ENCODE data around the gene BIRC6.

Gene BIRC6

GRCh38 chr2:32516567-32516966 is 159.7 kb downstream of the BIRC6 start:
- Histone ChIP-seq H3K4me1 (ENCODE audit: control extremely low read depth in 1 of 4, control insufficient read depth in 4 of 4, insufficient read depth in 4 of 4, low read length in 3 of 4) (no peaks in the 10 kb centered on the region), H3K9me3 (ENCODE audit: control extremely low read depth in 1 of 5, control insufficient read depth in 4 of 5, insufficient read depth in 2 of 5, low read depth in 1 of 5, low read length in 4 of 5) (no peaks in the 10 kb centered on the region), H3K4me3 (ENCODE audit: control insufficient read depth in 1 of 7, extremely low read depth in 1 of 7, insufficient read depth in 4 of 7, low read depth in 2 of 7, low read length in 6 of 7) (no peak overlapping the region), H3K27me3 (replicated peaks in 2 of 5; ENCODE audit: control insufficient read depth in 4 of 5, insufficient read depth in 5 of 5, low read length in 4 of 5) (no peaks in the 10 kb centered on the region), H3K36me3 (ENCODE audit: control insufficient read depth in 4 of 4, insufficient read depth in 4 of 4, low read length in 3 of 4) (peaks cover 14 to 63% (median 41%) of the 10 kb centered on the region in 4 experiments), H3K27ac (ENCODE audit: insufficient read depth in 1 of 2, low read depth in 1 of 2, low read length in 2 of 2, poor library complexity in 1 of 2, severe bottlenecking in 2 of 2) (no peak overlapping the region)
- DNase-seq = peak in 1 of 3 donors; percentile 4
- ChIA-PET CTCF (no interaction called here), POLR2A (no interaction called here)
- 83% methylated on average over 1 of the region's 1 CpG for WGBS (ENCODE audit: insufficient coverage)

- no peaks in the 10 kb centered on the region for H3K4me1 ChIP-seq (ENCODE audit: control extremely low read depth in 1 of 4, control insufficient read depth in 4 of 4, insufficient read depth in 4 of 4, low read length in 3 of 4)
- H3K36me3 ChIP-seq (ENCODE audit: control insufficient read depth in 4 of 4, insufficient read depth in 4 of 4, low read length in 3 of 4) = peaks cover 19 to 55% (median 41%) of the 10 kb centered on the region in 4 experiments
- CTCF ChIA-PET = no interaction called here
- no peak for DNase-seq
- POLR2A ChIA-PET = no interaction called here
- 100% methylated on average over 2 of the region's 3 CpGs for WGBS (ENCODE audit: insufficient coverage)
- no peaks in the 10 kb centered on the region for H3K9me3 ChIP-seq (ENCODE audit: control extremely low read depth in 1 of 5, control insufficient read depth in 4 of 5, insufficient read depth in 2 of 5, low read depth in 1 of 5, low read length in 4 of 5)
- H3K4me3 ChIP-seq (ENCODE audit: control insufficient read depth in 1 of 7, extremely low read depth in 1 of 7, insufficient read depth in 4 of 7, low read depth in 2 of 7, low read length in 6 of 7) = no peak overlapping the region
- H3K27me3 ChIP-seq (replicated peaks in 2 of 5; ENCODE audit: control insufficient read depth in 4 of 5, insufficient read depth in 5 of 5, low read length in 4 of 5) = no peaks in the 10 kb centered on the region
- no peak overlapping the region for H3K27ac ChIP-seq (ENCODE audit: insufficient read depth in 1 of 2, low read depth in 1 of 2, low read length in 2 of 2, poor library complexity in 1 of 2, severe bottlenecking in 2 of 2)
These were observed 165.9 kb downstream of the BIRC6 start for GRCh38 chr2:32522770-32523169.

- CTCF ChIA-PET = no interaction called here
- H3K36me3 ChIP-seq (ENCODE audit: control insufficient read depth in 4 of 4, insufficient read depth in 4 of 4, low read length in 3 of 4) = peaks cover 17 to 56% (median 43%) of the 10 kb centered on the region in 4 experiments
- POLR2A ChIA-PET = no interaction called here
- no peak overlapping the region for H3K4me3 ChIP-seq (ENCODE audit: control insufficient read depth in 1 of 7, extremely low read depth in 1 of 7, insufficient read depth in 4 of 7, low read depth in 2 of 7, low read length in 6 of 7)
- no peak overlapping the region for H3K27ac ChIP-seq (ENCODE audit: insufficient read depth in 1 of 2, low read depth in 1 of 2, low read length in 2 of 2, poor library complexity in 1 of 2, severe bottlenecking in 2 of 2)
- DNase-seq = no peak
- no peaks in the 10 kb centered on the region for H3K27me3 ChIP-seq (replicated peaks in 2 of 5; ENCODE audit: control insufficient read depth in 4 of 5, insufficient read depth in 5 of 5, low read length in 4 of 5)
- no peaks in the 10 kb centered on the region for H3K9me3 ChIP-seq (ENCODE audit: control extremely low read depth in 1 of 5, control insufficient read depth in 4 of 5, insufficient read depth in 2 of 5, low read depth in 1 of 5, low read length in 4 of 5)
- 80% methylated on average over 1 of the region's 6 CpGs for whole genome bisulfite sequencing (ENCODE audit: insufficient coverage)
- no peaks in the 10 kb centered on the region for H3K4me1 ChIP-seq (ENCODE audit: control extremely low read depth in 1 of 4, control insufficient read depth in 4 of 4, insufficient read depth in 4 of 4, low read length in 3 of 4)
These were observed 166.9 kb downstream of the BIRC6 start for GRCh38 chr2:32523686-32524085.

GRCh38 chr2:32532341-32532740 is 175.5 kb downstream of the BIRC6 start:
- peaks cover 10 to 42% (median 27%) of the 10 kb centered on the region in 4 experiments for H3K36me3 ChIP-seq (ENCODE audit: control insufficient read depth in 4 of 4, insufficient read depth in 4 of 4, low read length in 3 of 4)
- ChIA-PET CTCF (interaction anchor here (1.6 to 1.8 kb wide), 2 partner anchors 10 to 13 kb away, joined by 3 to 4 read pairs; no protein-coding TSS in a partner anchor), POLR2A (interaction anchor here (0.5 kb wide), 1 partner anchor 13 kb away, joined by 4 read pairs; no protein-coding TSS in a partner anchor)
- no peak for DNase-seq
- no CpG with 5 or more reads among the region's 2 CpGs for WGBS (ENCODE audit: insufficient coverage)
- no peaks in the 10 kb centered on the region for H3K9me3 ChIP-seq (ENCODE audit: control extremely low read depth in 1 of 5, control insufficient read depth in 4 of 5, insufficient read depth in 2 of 5, low read depth in 1 of 5, low read length in 4 of 5)
- H3K4me3 ChIP-seq (ENCODE audit: control insufficient read depth in 1 of 7, extremely low read depth in 1 of 7, insufficient read depth in 4 of 7, low read depth in 2 of 7, low read length in 6 of 7) = no peak overlapping the region
- H3K27me3 ChIP-seq (replicated peaks in 2 of 5; ENCODE audit: control insufficient read depth in 4 of 5, insufficient read depth in 5 of 5, low read length in 4 of 5) = no peaks in the 10 kb centered on the region
- H3K27ac ChIP-seq (ENCODE audit: insufficient read depth in 1 of 2, low read depth in 1 of 2, low read length in 2 of 2, poor library complexity in 1 of 2, severe bottlenecking in 2 of 2) = no peak overlapping the region
- H3K4me1 ChIP-seq (ENCODE audit: control extremely low read depth in 1 of 4, control insufficient read depth in 4 of 4, insufficient read depth in 4 of 4, low read length in 3 of 4) = peaks cover 0 to 6% (median 0%) of the 10 kb centered on the region in 4 experiments

- POLR2A ChIA-PET = no interaction called here
- DNase-seq = peak in 2 of 3 donors; percentile 7 to 18
- Histone ChIP-seq H3K4me3 (ENCODE audit: control insufficient read depth in 1 of 7, extremely low read depth in 1 of 7, insufficient read depth in 4 of 7, low read depth in 2 of 7, low read length in 6 of 7) (no peak overlapping the region), H3K27ac (ENCODE audit: insufficient read depth in 1 of 2, low read depth in 1 of 2, low read length in 2 of 2, poor library complexity in 1 of 2, severe bottlenecking in 2 of 2) (no peak overlapping the region), H3K9me3 (ENCODE audit: control extremely low read depth in 1 of 5, control insufficient read depth in 4 of 5, insufficient read depth in 2 of 5, low read depth in 1 of 5, low read length in 4 of 5) (no peaks in the 10 kb centered on the region), H3K27me3 (replicated peaks in 2 of 5; ENCODE audit: control insufficient read depth in 4 of 5, insufficient read depth in 5 of 5, low read length in 4 of 5) (no peaks in the 10 kb centered on the region), H3K4me1 (ENCODE audit: control extremely low read depth in 1 of 4, control insufficient read depth in 4 of 4, insufficient read depth in 4 of 4, low read length in 3 of 4) (peaks cover 0 to 6% (median 0%) of the 10 kb centered on the region in 4 experiments), H3K36me3 (ENCODE audit: control insufficient read depth in 4 of 4, insufficient read depth in 4 of 4, low read length in 3 of 4) (peaks cover 10 to 36% (median 22%) of the 10 kb centered on the region in 4 experiments)
- WGBS (ENCODE audit: insufficient coverage) = no CpG with 5 or more reads among the region's 1 CpG
- CTCF ChIA-PET = interaction anchor here (1.6 kb wide), 1 partner anchor 12 kb away, joined by 3 read pairs; no protein-coding TSS in a partner anchor
These were observed 176.1 kb downstream of the BIRC6 start for GRCh38 chr2:32532961-32533360.

GRCh38 chr2:32534831-32535230 is 178.0 kb downstream of the BIRC6 start:
- Histone ChIP-seq H3K4me1 (ENCODE audit: control extremely low read depth in 1 of 4, control insufficient read depth in 4 of 4, insufficient read depth in 4 of 4, low read length in 3 of 4) (peaks cover 0 to 6% (median 0%) of the 10 kb centered on the region in 4 experiments), H3K27me3 (replicated peaks in 2 of 5; ENCODE audit: control insufficient read depth in 4 of 5, insufficient read depth in 5 of 5, low read length in 4 of 5) (no peaks in the 10 kb centered on the region), H3K4me3 (ENCODE audit: control insufficient read depth in 1 of 7, extremely low read depth in 1 of 7, insufficient read depth in 4 of 7, low read depth in 2 of 7, low read length in 6 of 7) (no peak overlapping the region), H3K9me3 (ENCODE audit: control extremely low read depth in 1 of 5, control insufficient read depth in 4 of 5, insufficient read depth in 2 of 5, low read depth in 1 of 5, low read length in 4 of 5) (no peaks in the 10 kb centered on the region), H3K27ac (ENCODE audit: insufficient read depth in 1 of 2, low read depth in 1 of 2, low read length in 2 of 2, poor library complexity in 1 of 2, severe bottlenecking in 2 of 2) (no peak overlapping the region), H3K36me3 (ENCODE audit: control insufficient read depth in 4 of 4, insufficient read depth in 4 of 4, low read length in 3 of 4) (peaks cover 6 to 31% (median 13%) of the 10 kb centered on the region in 4 experiments)
- DNase-seq = peak in 2 of 3 donors; percentile 70 to 80
- ChIA-PET CTCF (interaction anchor here (1.3 kb wide), 1 partner anchor 17 kb away, joined by 3 read pairs; no protein-coding TSS in a partner anchor), POLR2A (no interaction called here)
- WGBS (ENCODE audit: insufficient coverage) = no CpG with 5 or more reads among the region's 3 CpGs

- ChIA-PET CTCF (no interaction called here), POLR2A (no interaction called here)
- no peaks in the 10 kb centered on the region for H3K27me3 ChIP-seq (replicated peaks in 2 of 5; ENCODE audit: control insufficient read depth in 4 of 5, insufficient read depth in 5 of 5, low read length in 4 of 5)
- H3K4me3 ChIP-seq (ENCODE audit: control insufficient read depth in 1 of 7, extremely low read depth in 1 of 7, insufficient read depth in 4 of 7, low read depth in 2 of 7, low read length in 6 of 7) = no peak overlapping the region
- 90% methylated on average over 2 of the region's 2 CpGs for WGBS (ENCODE audit: insufficient coverage)
- H3K36me3 ChIP-seq (ENCODE audit: control insufficient read depth in 4 of 4, insufficient read depth in 4 of 4, low read length in 3 of 4) = peaks cover 8 to 16% (median 12%) of the 10 kb centered on the region in 4 experiments
- H3K27ac ChIP-seq (ENCODE audit: insufficient read depth in 1 of 2, low read depth in 1 of 2, low read length in 2 of 2, poor library complexity in 1 of 2, severe bottlenecking in 2 of 2) = no peak overlapping the region
- H3K4me1 ChIP-seq (ENCODE audit: control extremely low read depth in 1 of 4, control insufficient read depth in 4 of 4, insufficient read depth in 4 of 4, low read length in 3 of 4) = no peaks in the 10 kb centered on the region
- DNase-seq = no peak
- no peaks in the 10 kb centered on the region for H3K9me3 ChIP-seq (ENCODE audit: control extremely low read depth in 1 of 5, control insufficient read depth in 4 of 5, insufficient read depth in 2 of 5, low read depth in 1 of 5, low read length in 4 of 5)
These were observed 181.9 kb downstream of the BIRC6 start for GRCh38 chr2:32538735-32539134.
